ENCODE data around the gene MYNN.

DNA sequence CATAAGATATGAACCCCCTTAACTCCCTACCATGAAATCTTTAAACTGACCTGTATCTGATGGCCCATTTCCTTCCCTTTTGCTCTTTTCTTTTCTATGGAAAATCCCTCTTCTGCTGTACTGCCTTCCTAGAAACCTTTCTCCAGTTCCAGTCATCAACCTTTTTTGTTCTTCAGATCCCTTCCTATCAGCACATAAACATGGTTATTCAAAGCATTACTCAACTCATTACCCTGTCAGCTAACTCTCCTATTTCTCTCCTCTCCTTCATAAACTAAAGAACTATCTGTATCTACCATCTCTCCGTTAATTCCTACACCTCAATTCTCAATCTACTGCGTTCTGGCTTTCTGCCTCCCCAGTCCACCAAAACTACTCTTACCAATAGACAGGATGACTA is 21.3 kb upstream of the MYNN start:
- TF ChIP-seq, protein P1, sequence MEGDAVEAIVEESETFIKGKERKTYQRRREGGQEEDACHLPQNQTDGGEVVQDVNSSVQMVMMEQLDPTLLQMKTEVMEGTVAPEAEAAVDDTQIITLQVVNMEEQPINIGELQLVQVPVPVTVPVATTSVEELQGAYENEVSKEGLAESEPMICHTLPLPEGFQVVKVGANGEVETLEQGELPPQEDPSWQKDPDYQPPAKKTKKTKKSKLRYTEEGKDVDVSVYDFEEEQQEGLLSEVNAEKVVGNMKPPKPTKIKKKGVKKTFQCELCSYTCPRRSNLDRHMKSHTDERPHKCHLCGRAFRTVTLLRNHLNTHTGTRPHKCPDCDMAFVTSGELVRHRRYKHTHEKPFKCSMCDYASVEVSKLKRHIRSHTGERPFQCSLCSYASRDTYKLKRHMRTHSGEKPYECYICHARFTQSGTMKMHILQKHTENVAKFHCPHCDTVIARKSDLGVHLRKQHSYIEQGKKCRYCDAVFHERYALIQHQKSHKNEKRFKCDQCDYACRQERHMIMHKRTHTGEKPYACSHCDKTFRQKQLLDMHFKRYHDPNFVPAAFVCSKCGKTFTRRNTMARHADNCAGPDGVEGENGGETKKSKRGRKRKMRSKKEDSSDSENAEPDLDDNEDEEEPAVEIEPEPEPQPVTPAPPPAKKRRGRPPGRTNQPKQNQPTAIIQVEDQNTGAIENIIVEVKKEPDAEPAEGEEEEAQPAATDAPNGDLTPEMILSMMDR (IDR thresholded peaks at IDR 0.05 in 4 of 5, conservative IDR thresholded peaks at IDR 0.05 in 1 of 5): no peak
- no peak for TF ChIP-seq POLR2A (IDR thresholded peaks at IDR 0.05)
